Psoas muscle (tissue), 8 donors: ENCODE measurements around the gene MICALL2. TPM values are rescaled to one million over a fixed set of nuclear protein-coding genes. Genes with fewer than 3 reads are reported as not detected.

Experiments
- ATAC-seq, 4 donors: fragments of 200-7000 bp; cut with Tn5 transposase; one replicate each; pipeline ENCODE4 v1.9.1; 2020; ENCODE audit warnings: moderate library complexity in 3 of 4, mild to moderate bottlenecking in 2 of 4
- DNase-seq, 2 donors: peaks; one replicate each; pipeline ENCODE4 v3.0.0-alpha.2; 2020
- H3K27ac ChIP-seq: fragments of 200-600 bp; one replicate; pipeline ENCODE4 v1.8.0; 2022
- H3K27me3 ChIP-seq, 3 donors: fragments of 200-600 bp in 1 of 3; one replicate each; pipeline versions ENCODE4 v1.6.1 to v1.8.0; 2013 to 2022; ENCODE audit warnings: low read length in 2 of 3, mild to moderate bottlenecking in 2 of 3, moderate library complexity in 1 of 3; ENCODE audit not compliant: insufficient read depth in 3 of 3
- H3K36me3 ChIP-seq, 2 donors: fragments of 200-600 bp in 1 of 2; one replicate each; pipeline versions ENCODE4 v1.6.1 to v1.8.0; 2013 to 2022; ENCODE audit warnings: low read depth in 1 of 2, mild to moderate bottlenecking in 1 of 2, moderate library complexity in 1 of 2; ENCODE audit not compliant: insufficient read depth in 1 of 2
- H3K4me1 ChIP-seq: fragments of 200-600 bp; one replicate; pipeline ENCODE4 v1.8.0; 2022
- H3K4me3 ChIP-seq: fragments of 200-600 bp; one replicate; pipeline ENCODE4 v1.8.0; 2022; ENCODE audit warnings: mild to moderate bottlenecking
- H3K9me3 ChIP-seq: fragments of 200-600 bp; one replicate; pipeline ENCODE4 v1.8.0; 2022
- CTCF ChIP-seq: fragments of 200-600 bp; IDR thresholded peaks from one replicate; pipeline ENCODE4 v1.8.0; 2022; ENCODE audit warnings: antibody characterized with exemption
- WGBS, 3 donors: extraction: QIAGEN DNeasy Blood & Tissue Kit; methylation state at CpG; one replicate each; pipeline versions ENCODE4 v1.1.6 to v1.1.7; 2013; 5-methylcytosine and 5-hydroxymethylcytosine counted together
- intact Hi-C, 2 donors: fragments of 100-400 bp; cut with DNase I; formaldehyde crosslinking; loops; one replicate each; pipeline versions ENCODE4 v1.11.0 to v1.14.2; 2022
- polyA plus RNA-seq, 3 donors: library from polyadenylated mRNA; stranded (reverse); fragments of 200-250 nt; gene quantifications; one replicate each; pipeline ENCODE4 v1.2.3, GENCODE V29; 2013
- total RNA-seq, 4 donors: library from RNA; stranded (reverse); fragmentation: NEBNext Ultra II Directional in 2 of 4; extraction: Animal tissue kit (Norgen Biotek cat#: 25700) in 2 of 4; gene quantifications; one replicate each; pipeline versions ENCODE4 v1.2.1 to v1.2.4, GENCODE V29; 2021 to 2023
- donor health status: healthy with polysubstance abuse.
- donor health status: DM: no; HTN: no; CAD: no; lungs with moderate emphysema.
- donor health status: Bipolar disorder and iron deficiency.
- donor health status: healthy.
- donor health status: DM: yes; HTN: yes; CAD: no.
- donor health status: DM: no; HTN: no; CAD: no.
- donor health status: DM: no; HTN: no; CAD: no.
- donor health status: DM: yes; HTN: yes; CAD: no.

MICALL2 gene
- total and polyA plus RNA-seq, 7 donors = 4.6 to 12.0 (median 5.8) TPM

GRCh38 chr7:1421020-1421790 lies 38.1 kb downstream of the MICALL2 start:
- intact Hi-C loops = no loop called here
- peaks cover 0 to 38% (median 21%) of the 10 kb centered on the region in 3 donors for H3K27me3 ChIP-seq
- no peak for TF ChIP-seq CTCF
- H3K4me3 ChIP-seq = no peak overlapping the region
- H3K4me1 ChIP-seq = no peaks in the 10 kb centered on the region
- no peaks in the 10 kb centered on the region for H3K36me3 ChIP-seq
- DNase-seq (no peak), ATAC-seq (no peak)
- H3K27ac ChIP-seq = no peak overlapping the region
- no peaks in the 10 kb centered on the region for H3K9me3 ChIP-seq
- 76 to 82% (median 79%) methylated on average over 41 of the region's 41 CpGs for WGBS, 3 donors

- DNase-seq (no peak), ATAC-seq (no peak)
- intact Hi-C loops = loop anchor here in 1 of 2 donors (10.0 kb wide), 2 partner anchors 195 to 225 kb away; no protein-coding TSS in a partner anchor
- Histone ChIP-seq H3K27me3 (peaks cover 0 to 37% (median 21%) of the 10 kb centered on the region in 3 donors), H3K27ac (no peak overlapping the region), H3K4me3 (no peak overlapping the region), H3K9me3 (no peaks in the 10 kb centered on the region), H3K36me3 (no peaks in the 10 kb centered on the region), H3K4me1 (no peaks in the 10 kb centered on the region)
- WGBS, 3 donors = 67 to 76% (median 68%) methylated on average over 5 to 7 of the region's 7 CpGs
- no peak for TF ChIP-seq CTCF
These were observed 39.6 kb downstream of the MICALL2 start for GRCh38 chr7:1419688-1420087.

DNA sequence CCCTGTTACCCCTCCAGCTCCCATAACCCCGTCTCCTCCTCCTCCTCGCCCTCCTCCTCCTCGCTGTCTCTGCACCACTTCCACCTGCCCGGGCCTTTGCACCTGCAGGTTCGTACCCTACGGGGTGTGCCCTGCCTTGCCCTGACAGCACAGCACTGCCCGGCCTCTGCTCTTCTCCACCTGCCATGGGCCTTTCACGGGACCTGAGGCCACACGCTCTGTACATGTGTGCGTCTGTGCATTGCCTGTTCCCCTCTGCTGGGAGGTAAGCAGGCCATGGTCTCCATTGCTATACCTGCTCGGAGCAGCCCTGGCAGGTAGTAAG lies 40.0 kb downstream of the MICALL2 start:
- H3K27me3 ChIP-seq = peaks cover 0 to 36% (median 19%) of the 10 kb centered on the region in 3 donors
- H3K4me1 ChIP-seq = no peaks in the 10 kb centered on the region
- no peak overlapping the region for H3K27ac ChIP-seq
- 81 to 83% (median 81%) methylated on average over 10 to 11 of the region's 11 CpGs for WGBS, 3 donors
- no peaks in the 10 kb centered on the region for H3K9me3 ChIP-seq
- TF ChIP-seq CTCF = no peak
- DNase-seq (no peak), ATAC-seq (no peak)
- no peaks in the 10 kb centered on the region for H3K36me3 ChIP-seq
- intact Hi-C loops = loop anchor here in 1 of 2 donors (10.0 kb wide), 2 partner anchors 194 to 224 kb away; no protein-coding TSS in a partner anchor
- no peak overlapping the region for H3K4me3 ChIP-seq

DNA sequence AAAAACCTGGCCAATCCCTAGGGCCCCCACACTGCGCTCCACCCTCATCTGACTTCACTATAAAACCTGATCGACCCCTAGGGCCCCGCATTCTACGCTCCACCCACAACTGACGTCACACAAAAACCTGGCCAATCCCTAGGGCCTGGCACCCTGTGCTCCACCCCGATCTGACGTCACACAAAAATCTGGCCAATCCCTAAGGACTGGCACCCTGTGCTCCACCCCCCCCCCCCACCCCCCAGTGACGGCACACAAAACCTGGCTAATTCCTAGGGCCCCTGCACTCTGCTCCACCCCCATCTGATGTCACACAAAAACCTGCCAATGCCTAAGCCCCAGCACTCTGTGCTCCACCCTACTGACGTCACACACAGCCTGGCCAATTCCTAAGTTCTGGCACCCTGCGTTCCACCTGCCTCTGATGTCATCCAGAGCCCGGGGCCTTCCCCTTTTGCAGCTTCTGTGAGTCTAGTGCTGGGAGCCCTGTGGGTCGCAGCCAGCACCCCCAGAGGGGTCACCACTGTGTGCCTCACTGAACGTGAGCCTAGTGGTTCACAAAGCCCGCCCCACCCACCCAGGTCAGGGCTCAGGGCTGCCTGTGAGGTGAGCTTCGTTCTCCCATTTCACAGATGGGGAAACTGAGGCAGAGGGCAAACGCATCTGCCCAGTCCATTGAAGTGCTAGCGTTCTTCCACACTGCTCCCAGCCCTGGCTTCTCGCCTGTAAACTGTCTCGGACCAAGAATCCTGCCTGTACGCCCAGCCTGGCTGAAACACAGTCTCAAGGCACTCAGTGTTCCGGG lies 40.6 kb downstream of the MICALL2 start:
- ATAC-seq (no peak), DNase-seq (no peak)
- no peaks in the 10 kb centered on the region for H3K9me3 ChIP-seq
- intact Hi-C loops = loop anchor here in 1 of 2 donors (10.0 kb wide), 2 partner anchors 194 to 224 kb away; no protein-coding TSS in a partner anchor
- H3K27ac ChIP-seq = no peak overlapping the region
- no peak overlapping the region for H3K4me3 ChIP-seq
- H3K36me3 ChIP-seq = no peaks in the 10 kb centered on the region
- no peaks in the 10 kb centered on the region for H3K4me1 ChIP-seq
- peaks cover 0 to 34% (median 19%) of the 10 kb centered on the region in 3 donors for H3K27me3 ChIP-seq
- 44 to 53% (median 48%) methylated on average over 21 of the region's 21 CpGs for WGBS, 3 donors
- TF ChIP-seq CTCF = no peak
